GM19025 (cell line): ENCODE data around the gene SETD5.
A peak's percentile ranks its signal among the peaks of the same experiment; 100 is the strongest.

ENCODE experiments used
- ATAC-seq: cut with Tn5 transposase; IDR thresholded peaks from one replicate; pipeline ENCODE4 v1.9.1; 2021; ENCODE audit warnings: mild to moderate bottlenecking, low read depth, moderate library complexity; ENCODE audit not compliant: unreplicated experiment

The SETD5 gene

DNA sequence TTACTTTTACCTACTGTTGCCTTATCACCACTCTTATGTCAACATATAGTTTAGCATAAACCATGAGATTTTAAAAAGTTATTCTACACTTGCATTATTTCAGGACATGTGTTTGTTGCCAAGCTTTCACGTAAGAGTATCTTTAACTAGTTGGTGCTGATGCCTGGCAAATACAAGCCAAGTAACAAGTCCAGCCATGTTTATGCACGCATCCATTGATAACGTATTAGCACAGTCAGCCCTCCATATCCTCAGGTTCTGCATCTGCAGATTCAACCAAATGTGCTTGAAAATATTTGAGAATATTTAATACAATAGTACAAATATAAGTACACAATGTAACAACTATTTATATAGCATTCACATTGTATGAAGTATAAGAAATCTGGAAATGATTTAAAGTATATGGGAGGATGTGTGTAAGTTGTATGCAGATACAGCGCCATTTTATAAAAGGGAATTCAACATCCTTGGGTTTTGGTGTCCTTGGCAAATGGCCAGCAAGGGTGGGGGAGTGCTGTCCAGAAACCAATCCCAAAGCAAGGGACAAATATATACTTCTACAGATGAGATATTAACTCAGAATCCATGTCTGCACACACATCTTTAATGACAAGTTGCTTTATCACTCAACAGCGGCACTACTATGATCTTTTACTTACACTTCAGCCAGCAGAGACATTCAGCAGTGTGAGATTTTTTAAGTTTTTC is 8.7 kb upstream of the SETD5 start:
- ATAC-seq = no peak

DNA sequence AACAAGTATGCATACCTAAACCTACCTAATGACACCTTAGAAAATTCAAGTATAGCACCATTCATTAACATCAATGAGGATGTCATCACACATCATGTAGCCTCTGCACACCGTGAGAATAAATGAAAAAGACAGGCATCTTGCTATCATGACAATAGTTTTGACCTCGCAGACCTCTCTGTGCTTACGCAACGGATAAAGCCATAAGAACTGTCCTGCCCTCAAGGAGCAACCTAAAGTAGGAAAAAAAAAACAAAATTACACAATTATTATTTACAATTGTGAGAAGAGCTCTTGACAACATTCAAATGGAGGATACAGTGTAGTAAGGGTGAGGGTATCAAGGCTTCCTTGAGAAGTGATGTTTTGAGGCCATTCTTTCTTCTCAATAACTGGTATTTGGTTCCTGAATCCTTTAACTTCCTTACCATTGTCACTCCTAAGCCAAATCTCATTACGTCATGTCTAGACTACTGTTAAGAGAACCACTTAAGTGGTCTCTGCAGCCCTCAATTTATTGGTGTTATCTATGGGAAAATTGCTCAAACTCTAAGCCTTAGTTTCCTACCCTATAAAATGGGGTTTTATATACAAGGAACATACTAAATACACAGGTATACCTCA is 7.0 kb upstream of the SETD5 start:
- no peak for ATAC-seq

DNA sequence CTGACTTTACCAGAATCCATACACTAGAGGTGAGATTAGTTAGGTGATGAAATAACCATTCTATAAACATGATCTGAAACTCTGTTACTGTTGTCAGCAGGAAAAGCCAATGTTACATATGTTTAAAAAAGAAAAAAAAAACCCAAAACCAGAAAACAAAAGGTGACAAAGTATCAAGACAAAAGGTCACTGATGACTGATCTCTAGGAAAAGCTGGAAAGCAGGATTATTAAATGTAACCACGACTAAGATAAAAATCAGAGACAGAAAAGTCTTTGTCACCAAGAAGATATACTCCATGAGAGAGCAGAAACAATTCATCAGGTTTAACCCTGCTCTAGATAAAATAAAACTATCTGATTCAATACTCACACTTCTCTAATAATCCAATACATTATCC is 5.4 kb upstream of the SETD5 start:
- no peak for ATAC-seq

- ATAC-seq = no peak
Measured at GRCh38 chr3:9395570-9396300, 1.7 kb upstream of the SETD5 start.

DNA sequence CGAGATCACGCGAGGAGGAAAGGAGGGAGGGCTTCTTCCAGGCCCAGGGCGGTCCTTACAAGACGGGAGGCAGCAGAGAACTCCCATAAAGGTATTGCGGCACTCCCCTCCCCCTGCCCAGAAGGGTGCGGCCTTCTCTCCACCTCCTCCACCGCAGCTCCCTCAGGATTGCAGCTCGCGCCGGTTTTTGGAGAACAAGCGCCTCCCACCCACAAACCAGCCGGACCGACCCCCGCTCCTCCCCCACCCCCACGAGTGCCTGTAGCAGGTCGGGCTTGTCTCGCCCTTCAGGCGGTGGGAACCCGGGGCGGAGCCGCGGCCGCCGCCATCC is 1.1 kb upstream of the SETD5 start:
- peak; percentile 18 for ATAC-seq

DNA sequence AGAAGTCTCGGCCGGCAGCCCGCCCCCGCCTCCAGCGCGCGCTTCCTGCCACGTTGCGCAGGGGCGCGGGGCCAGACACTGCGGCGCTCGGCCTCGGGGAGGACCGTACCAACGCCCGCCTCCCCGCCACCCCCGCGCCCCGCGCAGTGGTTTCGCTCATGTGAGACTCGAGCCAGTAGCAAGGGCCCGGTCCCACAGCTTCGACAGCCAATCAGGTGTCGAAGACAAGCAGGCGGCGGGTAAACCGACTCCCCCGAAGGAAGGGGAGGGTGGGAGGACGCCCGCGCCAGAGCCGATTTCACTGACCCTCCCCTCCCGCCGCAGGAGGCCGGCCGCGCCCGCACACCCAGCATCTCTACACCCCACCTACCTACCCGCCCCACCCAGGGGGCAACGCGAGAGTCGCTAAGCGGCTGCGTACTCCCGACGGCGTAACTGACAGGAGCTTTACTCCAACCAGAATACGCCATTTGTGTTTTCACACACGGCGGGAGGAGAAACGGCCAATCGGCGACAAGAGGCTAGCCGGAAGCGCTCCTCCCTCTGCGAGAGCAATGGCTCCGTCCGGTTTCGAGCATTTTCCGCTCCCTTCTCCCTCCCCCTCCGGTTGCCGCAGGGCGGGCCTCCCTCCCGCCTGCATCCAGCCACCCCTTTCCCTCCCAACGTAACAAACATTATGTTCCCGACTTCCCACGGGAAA is 633 bp upstream of the SETD5 start:
- peak; percentile 67 for ATAC-seq

DNA sequence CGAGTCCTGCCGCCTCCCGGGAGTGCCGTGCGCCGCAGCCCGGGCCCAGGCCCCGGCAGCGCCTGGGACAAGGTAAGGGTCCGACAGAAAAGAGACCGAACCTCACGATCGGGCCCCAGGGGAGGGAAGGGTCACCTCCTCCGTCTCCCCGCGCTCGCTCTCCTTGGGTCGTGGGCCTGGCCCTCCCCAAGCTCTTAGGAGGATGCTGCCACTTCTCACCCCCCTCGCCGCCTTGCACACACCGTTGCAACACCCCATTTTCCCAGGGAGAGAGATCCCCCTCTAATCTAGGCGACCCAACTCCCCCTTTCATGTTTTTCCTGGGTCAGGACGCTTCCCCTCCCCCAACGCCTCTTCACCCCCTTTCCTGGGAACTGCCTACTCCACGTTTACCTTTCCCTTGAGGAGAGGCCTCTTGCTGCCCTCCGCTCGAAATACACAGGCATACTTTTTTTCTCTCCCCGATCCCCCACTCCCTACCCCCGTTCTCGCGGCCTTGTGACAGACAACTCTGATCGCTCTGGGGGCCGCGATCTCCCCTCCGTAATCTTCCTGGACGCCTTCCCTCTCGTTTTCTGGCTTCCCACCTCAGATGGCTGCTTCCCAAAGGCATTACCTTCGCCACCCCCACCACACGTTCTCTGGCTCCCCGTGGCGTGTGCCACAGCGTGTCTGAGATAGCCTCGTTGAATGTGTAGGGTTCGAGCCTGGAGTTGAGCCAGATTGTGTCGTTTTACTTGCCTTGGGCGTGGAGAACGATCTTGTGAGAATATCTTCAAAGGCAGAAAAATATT is 688 bp downstream of the SETD5 start:
- no peak for ATAC-seq

DNA sequence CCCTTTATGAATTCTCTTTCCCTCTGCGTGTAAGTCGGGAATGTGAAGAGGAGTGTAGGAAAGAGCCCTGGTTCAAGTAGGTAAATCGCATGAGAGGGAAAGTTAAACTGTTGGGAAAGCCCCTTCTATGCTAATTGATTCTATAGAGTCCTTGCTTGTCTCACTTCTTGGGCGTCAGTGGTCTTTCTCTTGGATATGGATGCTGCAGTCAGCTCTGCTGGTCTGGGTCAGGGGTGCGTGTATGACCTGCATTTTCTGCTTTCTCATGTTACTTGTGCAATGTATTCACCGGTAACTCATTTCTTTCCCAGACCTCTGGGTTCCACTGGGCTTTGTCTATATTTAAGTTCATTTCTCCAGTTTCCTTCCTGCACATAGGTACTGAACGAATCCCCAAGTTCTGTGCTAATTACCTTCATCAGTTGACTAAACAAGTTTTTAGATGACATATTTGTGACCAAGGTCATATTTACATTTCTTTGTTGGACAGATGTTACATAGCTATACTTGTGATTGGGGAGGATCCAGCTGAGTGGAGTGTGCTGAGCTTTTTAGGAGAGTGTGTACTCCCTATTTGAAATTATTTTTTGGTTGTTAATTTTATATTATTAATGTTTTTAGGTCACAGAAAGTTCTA is 1.4 kb downstream of the SETD5 start:
- no peak for ATAC-seq

GRCh38 chr3:9399337-9399703 is 1.9 kb downstream of the SETD5 start:
- ATAC-seq = no peak

GRCh38 chr3:9399746-9400145 is 2.3 kb downstream of the SETD5 start:
- ATAC-seq = no peak

DNA sequence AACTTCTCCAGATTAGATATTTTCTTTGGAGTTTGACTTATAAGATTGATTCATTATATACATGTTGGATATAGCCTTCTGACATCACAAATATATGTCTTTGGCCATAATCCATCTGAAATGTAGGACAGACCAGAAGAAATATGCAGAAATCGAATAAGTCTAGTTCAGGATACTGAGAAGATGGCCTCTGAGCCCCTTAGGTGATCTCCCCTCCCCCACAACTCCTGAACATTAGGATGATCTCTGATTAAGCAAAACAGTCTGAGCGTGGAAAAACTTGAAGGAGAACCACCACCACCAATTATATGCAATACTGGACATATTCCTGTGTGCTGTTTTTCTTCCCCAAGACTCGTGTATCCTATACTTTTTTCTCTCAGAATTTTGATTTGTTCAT is 3.2 kb downstream of the SETD5 start:
- no peak for ATAC-seq

DNA sequence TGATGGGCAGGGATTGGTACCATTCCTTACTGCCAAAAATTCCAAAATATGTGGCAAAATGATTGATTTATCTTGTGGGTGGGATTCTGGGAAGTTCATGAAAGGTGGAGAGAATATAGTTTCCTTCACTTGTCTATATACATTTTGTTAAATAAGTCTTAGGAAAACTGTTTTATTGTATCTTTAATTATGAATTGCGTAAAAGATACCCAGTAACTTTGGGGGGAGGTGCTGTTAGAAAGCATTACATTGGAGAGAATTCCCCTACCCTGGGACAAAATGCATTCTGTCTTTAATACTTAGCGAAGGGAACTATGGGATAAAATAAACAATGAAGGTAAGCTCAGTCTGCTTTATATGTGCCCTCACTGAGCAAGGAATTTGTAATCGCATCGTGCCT is 4.6 kb downstream of the SETD5 start:
- no peak for ATAC-seq

GRCh38 chr3:9402410-9403228 is 5.2 kb downstream of the SETD5 start:
- no peak for ATAC-seq

DNA sequence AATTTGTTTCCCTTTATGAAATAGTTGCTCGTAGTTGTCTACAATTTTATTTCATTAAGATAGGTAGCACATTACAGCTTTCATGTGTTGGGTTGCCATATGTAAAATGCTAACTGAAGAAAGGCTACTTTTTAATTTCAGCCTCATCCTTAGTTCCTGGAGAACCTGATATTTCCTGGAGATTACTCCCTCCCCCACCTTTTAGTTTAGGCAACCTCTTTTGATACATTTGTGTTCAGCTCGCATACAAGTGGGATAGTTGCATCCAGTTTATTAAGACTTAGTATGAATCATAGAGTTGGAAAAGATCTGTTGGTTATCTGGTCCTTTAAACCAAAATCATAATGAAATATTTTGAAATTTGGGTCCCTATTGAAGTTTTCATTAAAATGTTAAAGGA is 6.0 kb downstream of the SETD5 start:
- ATAC-seq = no peak

DNA sequence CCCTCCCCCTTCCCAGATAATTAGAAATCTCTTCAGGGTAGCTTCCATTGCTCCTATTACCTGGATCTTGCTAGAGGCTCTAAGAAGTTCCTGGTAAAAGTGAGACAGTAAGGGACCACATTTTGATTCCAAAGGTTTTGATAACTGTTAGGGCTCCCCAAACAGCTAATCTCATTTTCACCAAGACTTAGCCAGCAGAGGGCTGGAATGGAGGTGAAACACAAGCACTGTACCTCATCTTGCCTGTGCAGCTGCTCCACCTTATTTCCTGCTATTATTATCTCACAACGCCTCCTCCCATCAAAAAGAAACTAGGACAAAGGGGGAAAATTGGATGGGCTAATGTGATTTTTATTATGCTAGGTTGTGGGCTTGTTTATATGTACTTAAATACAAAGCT is 7.3 kb downstream of the SETD5 start:
- no peak for ATAC-seq

GRCh38 chr3:9405756-9406155 is 8.3 kb downstream of the SETD5 start:
- ATAC-seq = no peak

DNA sequence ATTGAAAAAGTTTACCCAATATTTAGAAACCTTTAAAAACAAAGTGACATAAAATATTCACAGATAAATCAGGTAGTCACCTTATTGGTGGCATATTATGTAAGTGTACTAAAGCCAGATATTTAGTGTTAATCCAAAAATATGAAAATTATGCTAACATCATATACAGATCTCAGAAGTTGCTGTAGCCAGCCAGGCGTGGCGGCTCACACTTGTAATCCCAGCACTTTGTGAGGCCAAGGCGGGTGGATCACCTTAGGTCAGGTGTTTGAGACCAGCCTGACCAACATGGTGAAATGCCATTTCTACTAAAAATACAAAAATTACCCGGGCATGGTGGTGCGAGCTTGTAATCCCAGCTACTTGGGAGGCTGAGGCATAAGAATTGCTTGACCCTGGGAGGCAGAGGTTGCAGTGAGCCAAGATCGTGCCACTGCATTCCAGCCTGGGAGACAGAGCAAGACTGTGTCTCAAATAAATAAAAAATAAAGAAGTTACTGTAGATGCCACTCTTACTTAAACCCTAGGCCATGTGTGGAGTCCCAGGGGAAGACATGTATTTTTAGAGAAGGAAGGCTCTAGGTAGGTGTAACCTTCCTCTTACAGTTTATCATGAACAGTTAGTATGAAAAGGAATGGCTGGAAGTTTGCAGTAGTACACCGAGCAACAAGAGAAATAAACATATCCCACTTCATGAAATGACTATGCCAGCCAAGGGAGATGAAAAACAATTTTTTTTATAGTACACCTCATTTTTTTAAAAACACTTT is 9.6 kb downstream of the SETD5 start:
- ATAC-seq = no peak

GRCh38 chr3:9408061-9408460 is 10.6 kb downstream of the SETD5 start:
- ATAC-seq = no peak

DNA sequence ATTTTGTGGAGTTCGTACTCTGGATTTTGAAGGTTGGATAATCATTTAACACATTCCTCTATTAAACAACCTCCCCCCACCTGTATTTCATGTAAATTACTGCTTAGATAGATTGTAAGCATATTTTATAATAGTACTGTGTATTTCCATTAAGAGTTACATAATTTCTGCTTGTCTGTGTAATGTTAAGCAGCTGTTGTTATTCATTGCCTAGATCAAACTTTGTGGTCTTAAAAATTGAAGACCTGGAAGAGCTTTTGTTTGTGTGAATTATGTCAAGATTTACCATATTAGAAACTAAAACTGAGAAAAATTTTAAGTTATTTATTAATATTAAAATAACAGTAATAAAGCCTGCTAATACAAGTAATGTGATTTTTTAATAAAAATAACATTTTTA is 11.1 kb downstream of the SETD5 start:
- ATAC-seq = no peak
